GM19025 (cell line): Measurements from ENCODE around the gene ZDHHC14.

Experiments used
- ATAC-seq: cut with Tn5 transposase; IDR thresholded peaks from one replicate; pipeline ENCODE4 v1.9.1; 2021; ENCODE audit warnings: mild to moderate bottlenecking, low read depth, moderate library complexity; ENCODE audit not compliant: unreplicated experiment

The ZDHHC14 gene

GRCh38 chr6:157512382-157512682, 131.3 kb downstream of the ZDHHC14 start:
- no peak for ATAC-seq

DNA sequence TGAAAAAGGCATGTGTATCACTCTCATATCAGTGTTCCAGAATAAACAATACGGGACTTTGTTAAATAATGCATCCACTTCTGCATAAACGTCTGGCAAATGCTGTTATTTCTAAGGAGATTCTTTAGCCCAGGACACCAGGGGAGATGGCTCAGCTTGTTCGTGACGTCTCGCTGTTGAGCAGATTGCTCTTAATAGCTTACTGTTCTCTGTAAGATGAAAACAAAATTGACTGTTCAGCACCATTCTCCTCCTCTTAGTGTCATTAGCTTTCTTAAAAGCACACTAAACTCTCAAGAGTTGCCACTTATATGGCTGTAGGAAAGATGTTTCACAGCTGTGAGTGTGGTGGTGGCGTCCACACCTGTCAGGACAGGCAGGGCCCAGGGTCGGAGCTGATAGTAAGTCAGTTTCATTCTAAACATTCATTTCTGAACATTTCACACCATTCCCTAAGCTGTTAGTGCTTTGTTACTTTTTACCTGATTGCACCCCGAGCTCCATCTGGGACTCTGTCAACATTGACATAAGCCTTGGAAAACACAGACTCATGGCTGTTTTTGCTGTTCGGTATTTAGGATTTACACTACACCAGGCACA, 132.1 kb downstream of the ZDHHC14 start:
- ATAC-seq, result no peak

DNA sequence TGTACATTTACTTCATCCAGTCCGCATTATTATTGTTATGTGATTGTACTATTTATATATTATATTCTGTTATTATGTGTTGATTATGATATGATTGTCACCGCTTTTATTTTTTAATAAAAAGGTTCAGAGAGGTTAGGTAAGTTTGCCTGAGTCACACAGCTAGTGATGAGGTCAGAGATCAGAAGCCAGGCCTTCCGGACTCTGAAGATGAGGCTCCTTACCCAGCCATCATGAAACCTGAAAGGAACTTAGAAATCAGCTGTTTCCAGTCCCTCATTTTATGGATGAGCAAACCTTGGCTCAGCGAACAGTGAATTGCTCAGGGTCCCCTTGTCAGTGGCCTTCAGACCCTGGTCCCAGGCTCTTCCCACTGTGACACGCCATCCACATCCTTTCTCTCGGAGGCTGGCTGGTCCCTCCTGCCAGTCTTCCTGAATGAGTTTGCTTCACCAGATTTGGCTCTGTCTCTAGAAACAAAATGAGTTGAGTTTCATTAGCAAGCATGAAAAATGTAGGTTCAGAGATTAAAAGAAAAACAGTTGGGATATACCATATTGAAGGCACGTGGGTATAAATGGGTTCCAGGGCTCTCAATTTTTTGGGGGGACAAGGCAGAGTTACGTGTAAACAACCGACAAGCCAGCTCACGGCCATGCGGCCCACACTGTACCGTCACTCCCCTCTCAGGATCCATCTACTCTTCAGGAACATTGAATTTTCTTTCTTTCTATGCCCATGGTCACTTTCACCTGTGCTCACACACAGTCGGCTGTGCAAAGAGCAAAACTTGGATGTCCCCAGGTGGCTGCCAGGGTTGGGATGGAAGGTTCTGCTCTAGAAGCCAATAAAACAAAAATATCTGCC, 132.9 kb downstream of the ZDHHC14 start:
- no peak for ATAC-seq

DNA sequence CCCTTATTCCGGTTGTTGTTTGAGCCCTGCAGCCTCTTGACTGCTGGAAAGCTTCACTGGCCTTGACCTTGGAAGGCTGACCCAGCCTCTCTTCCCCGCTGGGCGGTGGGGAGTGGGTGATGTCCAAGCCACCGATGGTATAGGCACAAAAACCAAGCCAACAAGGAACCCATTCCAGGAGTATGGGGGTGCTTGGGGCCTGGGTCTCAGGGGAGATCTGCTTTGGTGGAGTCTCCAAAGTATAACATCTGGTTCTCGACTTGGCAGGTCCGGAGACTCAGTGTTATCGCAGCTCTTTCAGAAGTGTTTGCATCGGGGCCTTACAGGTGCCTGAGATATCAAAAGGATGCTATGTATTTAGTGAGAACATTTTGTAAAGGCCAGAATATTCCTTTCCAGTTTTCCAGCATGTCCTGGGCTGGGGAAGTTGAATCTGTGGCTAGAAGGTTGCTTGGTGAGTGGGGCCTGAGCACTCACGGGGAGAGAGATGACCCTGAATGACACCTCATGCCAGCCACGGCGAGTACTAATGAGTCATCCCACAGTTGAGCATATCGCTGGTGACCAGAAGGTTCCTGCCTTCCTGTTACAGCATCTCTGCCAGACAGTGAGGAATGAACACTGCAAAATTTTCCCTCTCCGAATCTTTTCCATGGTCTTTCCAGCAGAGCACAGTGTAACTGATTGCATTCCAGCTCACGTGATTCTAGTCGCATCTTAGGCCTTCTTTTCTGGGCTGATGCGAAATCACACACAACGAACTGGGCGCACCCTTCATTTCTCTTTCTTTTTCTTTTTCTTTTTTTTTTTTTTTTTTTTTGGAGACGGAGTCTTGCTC, 133.9 kb downstream of the ZDHHC14 start:
- no peak for ATAC-seq

GRCh38 chr6:157516319-157517026, 135.5 kb downstream of the ZDHHC14 start:
- no peak for ATAC-seq

DNA sequence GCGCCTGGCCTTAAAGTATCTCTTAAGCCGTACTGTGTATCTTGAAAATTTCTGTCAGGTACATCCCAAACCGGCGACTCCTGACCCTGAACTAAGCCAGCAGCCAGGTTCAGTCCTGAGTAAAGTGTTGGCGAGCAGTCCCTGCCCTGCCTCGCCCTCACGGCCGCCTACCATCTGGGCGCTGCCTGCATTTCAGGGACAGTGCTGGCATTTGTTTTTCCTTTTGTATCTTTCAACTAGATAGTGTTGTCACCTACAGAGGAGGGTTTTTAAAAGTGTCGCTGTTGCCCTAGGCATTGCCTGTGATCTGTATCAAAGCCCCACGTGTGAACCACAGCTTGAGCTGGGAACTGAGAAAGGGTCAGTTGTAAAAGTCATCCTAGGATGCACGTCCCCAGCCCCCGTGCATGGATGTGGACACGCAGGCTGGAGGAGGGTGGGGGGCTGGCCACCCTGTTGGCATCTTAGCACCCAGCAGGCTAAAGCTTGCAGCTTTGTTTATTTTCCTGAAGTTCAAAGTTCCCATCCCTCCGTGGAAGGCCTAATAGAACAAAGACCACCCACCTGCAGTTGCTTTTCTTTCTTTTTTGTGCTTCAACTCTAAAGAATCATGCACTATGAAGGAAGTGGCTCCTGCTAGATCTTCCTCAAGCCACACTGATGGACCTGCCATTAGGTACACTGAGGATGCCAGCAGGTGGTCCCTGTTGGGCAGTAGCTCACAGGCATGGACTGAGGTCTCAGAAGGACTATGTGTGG, 136.8 kb downstream of the ZDHHC14 start:
- no peak for ATAC-seq

- ATAC-seq, result no peak
Measured at GRCh38 chr6:157518397-157519250, 137.6 kb downstream of the ZDHHC14 start.

GRCh38 chr6:157519255-157520116, 138.5 kb downstream of the ZDHHC14 start:
- no peak for ATAC-seq

GRCh38 chr6:157520117-157520406, 139.1 kb downstream of the ZDHHC14 start:
- no peak for ATAC-seq

DNA sequence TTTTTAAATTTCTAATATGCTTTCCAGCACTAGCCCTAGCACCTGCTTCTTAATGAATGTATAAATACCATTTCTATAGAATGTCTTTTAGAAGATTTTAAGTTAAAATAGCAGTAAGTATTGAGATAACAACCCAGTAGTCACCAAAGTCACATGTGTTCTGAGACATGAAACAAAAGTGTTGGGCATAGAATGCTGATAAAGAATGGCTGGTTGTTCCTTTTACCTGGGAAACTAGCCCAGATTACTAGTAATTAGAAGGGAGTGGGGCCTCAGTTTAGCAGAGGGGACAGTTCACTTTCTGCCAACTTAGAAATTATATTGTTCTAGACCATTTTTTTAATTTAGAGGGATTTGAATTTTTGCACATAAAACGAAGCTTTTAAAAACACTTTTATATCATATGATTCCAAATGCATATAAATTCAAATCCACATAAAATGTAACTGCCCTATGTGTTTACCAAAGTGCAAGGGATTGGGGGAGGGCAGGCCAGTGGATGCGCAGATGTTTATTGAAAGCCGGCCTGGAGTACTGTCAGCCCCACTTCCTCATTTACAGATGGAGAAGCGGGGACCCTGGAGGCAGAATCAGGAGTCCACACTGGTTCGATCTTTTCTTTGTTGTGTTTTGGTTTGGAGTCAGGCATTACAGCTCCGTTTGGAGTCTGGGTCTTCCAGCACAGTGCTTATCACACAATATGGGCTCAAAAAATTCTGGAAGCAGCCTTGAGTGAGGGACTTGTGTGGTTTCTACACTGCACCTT, 139.8 kb downstream of the ZDHHC14 start:
- ATAC-seq, result no peak

DNA sequence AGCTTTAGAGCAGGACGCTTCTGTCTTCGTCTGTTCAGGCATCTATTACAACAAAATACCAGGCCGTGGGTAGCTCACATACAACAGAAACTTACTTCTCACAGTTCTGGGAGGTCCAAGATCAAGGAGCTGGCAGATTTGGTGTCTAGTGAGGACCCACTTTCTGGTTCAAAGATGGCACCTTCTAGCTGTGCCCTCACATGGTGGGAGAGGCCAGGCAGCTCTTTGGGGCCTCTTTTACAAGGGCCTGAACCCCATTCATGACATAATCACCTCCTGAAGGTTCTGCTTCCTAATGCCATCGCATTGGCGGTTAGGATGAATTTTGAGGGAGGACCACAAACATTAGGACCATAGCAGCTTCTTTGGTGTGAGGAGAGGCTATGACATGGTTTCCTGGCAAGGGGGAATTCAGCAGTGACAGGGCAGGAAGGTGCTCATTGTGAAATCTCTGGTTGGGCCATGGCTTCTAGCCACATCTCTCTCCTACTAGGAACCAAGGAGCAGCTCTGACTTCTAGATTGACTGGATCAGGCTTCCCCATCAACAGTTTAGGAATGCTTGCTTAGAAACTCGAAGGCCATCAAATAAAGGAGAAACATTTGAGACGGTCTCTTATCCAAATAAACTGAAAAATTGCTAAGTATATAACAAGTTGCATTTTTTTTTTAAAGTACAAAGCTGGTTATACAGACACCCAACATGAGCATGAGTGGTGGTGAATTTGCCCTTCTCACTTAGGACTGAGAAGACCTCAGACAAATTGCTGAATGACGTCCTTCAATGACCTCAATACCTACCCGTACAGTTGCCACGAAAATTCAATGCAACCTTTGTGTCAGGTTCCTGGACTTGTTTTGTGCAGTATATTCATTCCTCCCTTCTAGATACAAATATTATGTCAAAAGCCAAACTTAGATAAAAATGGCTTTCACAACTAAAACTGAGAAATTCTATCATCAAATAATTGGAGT, 140.7 kb downstream of the ZDHHC14 start:
- ATAC-seq, result no peak

DNA sequence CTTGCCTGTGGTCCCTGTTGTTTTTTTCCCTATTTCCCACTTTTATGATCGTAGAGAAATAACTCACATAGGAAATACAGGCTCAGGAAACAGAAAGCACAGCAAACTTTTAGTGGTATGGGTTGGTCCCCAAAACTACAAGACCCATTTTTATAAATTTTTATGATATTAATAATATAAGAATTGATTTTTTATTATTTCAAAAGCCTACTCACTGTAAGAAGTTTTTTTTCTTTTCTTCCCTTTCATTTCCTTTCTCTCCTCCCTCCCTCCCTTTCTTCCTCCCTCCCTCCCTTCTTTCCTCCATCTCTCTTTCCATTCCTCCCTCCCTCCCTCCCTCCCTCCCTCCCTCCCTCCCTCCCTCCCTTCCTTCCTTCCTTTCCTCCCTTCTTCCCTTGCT, 141.5 kb downstream of the ZDHHC14 start:
- ATAC-seq, result no peak

DNA sequence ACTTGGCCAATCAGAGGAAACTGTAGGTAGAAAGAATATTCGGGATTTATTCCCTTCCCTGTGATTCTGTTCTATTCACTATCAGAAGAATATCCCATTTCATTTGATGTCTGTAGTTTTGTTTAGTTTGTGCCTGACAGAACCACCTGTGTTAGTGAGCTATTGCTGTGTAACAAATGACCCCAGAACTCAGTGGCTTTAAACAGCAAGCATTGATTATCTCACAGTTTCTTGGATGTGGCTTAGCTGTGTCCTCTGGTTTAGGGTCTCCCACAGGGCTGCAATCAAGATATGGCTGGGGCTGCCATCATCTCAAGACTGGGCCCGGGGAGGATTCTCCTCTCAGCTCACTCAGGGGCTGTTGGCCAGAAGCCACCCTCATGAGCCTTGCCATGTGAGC, 143.7 kb downstream of the ZDHHC14 start:
- no peak for ATAC-seq

DNA sequence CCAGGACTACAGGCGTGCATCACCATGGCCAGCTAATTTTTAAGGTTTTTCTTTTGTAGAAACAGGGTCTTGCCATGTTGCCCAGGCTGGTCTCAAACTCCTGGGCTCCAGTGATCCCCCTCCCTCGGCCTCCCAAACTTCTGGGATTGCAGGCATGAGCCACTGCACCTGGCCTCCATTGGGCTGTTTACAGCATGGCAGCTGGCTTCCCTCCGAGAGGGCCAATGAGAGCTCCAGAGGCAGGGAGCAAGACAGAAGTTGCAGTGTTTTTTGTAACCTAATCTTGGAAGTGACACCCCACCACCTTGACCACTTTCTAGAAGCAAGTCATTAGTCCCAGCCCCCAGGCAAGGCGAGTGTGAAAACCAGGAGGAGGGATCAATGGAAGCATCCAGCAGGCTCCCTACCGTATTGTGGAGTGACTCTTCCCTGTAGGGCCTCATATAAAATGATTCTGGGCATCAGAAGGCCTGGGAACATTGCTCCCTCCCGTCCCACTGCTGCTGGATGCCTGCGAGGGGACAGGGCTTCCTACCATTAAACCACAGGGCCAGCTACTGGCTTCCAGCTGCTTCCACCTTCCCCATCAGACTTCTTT, 144.4 kb downstream of the ZDHHC14 start:
- no peak for ATAC-seq

DNA sequence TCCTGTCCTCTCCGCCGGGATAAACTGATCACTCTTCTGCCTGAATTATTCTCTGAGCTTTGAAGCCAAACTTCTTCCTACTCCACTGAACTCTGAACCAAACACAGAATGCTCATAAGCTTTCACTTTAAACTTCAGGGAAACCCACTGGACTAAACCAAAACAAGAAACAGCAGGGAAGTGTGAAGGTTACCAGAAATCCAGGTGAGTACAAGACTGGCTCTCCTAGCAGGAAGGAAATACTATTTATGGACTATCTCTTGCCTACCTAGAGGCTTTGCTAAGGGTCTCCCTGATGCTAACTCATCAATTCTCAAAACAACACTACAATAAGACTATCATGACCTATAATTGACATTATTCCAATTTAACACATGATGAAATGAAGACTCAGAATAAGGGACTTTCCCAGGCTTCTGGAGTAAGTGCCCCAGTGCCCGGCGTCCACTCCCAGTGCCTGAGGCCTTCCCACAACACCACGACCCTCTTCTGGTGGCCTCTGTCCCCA, 145.0 kb downstream of the ZDHHC14 start:
- no peak for ATAC-seq

- no peak for ATAC-seq
Measured at GRCh38 chr6:157527471-157527907, 146.5 kb downstream of the ZDHHC14 start.
